ENCODE results near the gene MAPK1. TPM values are rescaled to one million over a fixed set of nuclear protein-coding genes. Genes with fewer than 3 reads are reported as not detected.
A peak's percentile ranks its signal among the peaks of the same experiment; 100 is the strongest.
"Not testable (repeated sequence)": the region's sequence is repeated elsewhere in the genome, so short reads cannot be mapped to it uniquely, and the experiment has no call there.

MAPK1 gene
- total RNA-seq, 1 donor from 2014 or later, result 38.6 TPM

GRCh38 chr22:21796231-21796630 lies 71.2 kb downstream of the MAPK1 start:
- Histone ChIP-seq H3K36me3 (ENCODE audit: control insufficient read depth in 3 of 3, insufficient read depth in 3 of 3, low read length in 3 of 3) (peaks cover 10 to 27% (median 22%) of the 10 kb centered on the region in 3 donors), H3K27me3 (ENCODE audit: control insufficient read depth in 3 of 3, insufficient read depth in 3 of 3, low read length in 3 of 3) (no peaks in the 10 kb centered on the region), H3K4me3 (ENCODE audit: low read length in 3 of 3) (no peak overlapping the region), H3K9me3 (ENCODE audit: control insufficient read depth in 3 of 3, low read length in 3 of 3) (no peaks in the 10 kb centered on the region), H3K4me1 (ENCODE audit: control insufficient read depth in 3 of 3, insufficient read depth in 3 of 3, low read length in 3 of 3) (peaks cover 17 to 25% (median 19%) of the 10 kb centered on the region in 3 donors), H3K27ac (ENCODE audit: low read depth, low read length) (peak overlapping the region; percentile 39), H3K9ac (ENCODE audit: low read depth in 1 of 3, low read length in 3 of 3) (no peak overlapping the region)

DNA sequence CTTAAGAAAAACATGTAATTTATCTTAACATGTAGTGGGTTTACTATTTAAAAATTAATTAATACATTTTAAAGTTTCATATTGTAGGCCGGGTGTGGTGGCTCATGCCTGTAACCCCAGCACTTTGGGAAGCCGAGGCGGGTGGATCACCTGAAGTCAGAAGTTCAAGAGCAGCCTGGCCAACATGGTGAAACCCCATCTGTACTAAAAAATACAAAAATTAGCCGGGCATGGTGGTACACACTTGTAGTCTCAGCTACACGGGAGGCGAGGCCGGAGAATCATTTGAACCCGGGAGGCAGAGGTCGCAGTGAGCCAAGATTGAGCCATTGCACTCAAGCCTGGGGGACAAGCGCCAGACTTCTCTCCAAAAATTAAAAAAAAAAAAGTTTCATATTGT lies 73.7 kb downstream of the MAPK1 start:
- H3K4me1 ChIP-seq (ENCODE audit: control insufficient read depth in 3 of 3, insufficient read depth in 3 of 3, low read length in 3 of 3), result peaks cover 17 to 25% (median 19%) of the 10 kb centered on the region in 3 donors
- not testable (repeated sequence) for H3K27me3 ChIP-seq (ENCODE audit: control insufficient read depth in 3 of 3, insufficient read depth in 3 of 3, low read length in 3 of 3); H3K4me3 ChIP-seq (ENCODE audit: low read length in 3 of 3); H3K9ac ChIP-seq (ENCODE audit: low read depth in 1 of 3, low read length in 3 of 3); H3K27ac ChIP-seq (ENCODE audit: low read depth, low read length); H3K9me3 ChIP-seq (ENCODE audit: control insufficient read depth in 3 of 3, low read length in 3 of 3)
- H3K36me3 ChIP-seq (ENCODE audit: control insufficient read depth in 3 of 3, insufficient read depth in 3 of 3, low read length in 3 of 3), result peaks cover 5 to 19% (median 13%) of the 10 kb centered on the region in 3 donors

- H3K27me3 ChIP-seq (ENCODE audit: control insufficient read depth in 3 of 3, insufficient read depth in 3 of 3, low read length in 3 of 3), result no peaks in the 10 kb centered on the region
- peaks cover 7 to 14% (median 9%) of the 10 kb centered on the region in 3 donors for H3K4me1 ChIP-seq (ENCODE audit: control insufficient read depth in 3 of 3, insufficient read depth in 3 of 3, low read length in 3 of 3)
- no peaks in the 10 kb centered on the region for H3K9me3 ChIP-seq (ENCODE audit: control insufficient read depth in 3 of 3, low read length in 3 of 3)
- no peak overlapping the region for H3K9ac ChIP-seq (ENCODE audit: low read depth in 1 of 3, low read length in 3 of 3)
- peaks cover 5 to 16% (median 16%) of the 10 kb centered on the region in 3 donors for H3K36me3 ChIP-seq (ENCODE audit: control insufficient read depth in 3 of 3, insufficient read depth in 3 of 3, low read length in 3 of 3)
- no peak overlapping the region for H3K27ac ChIP-seq (ENCODE audit: low read depth, low read length)
- H3K4me3 ChIP-seq (ENCODE audit: low read length in 3 of 3), result no peak overlapping the region
These were observed 75.5 kb downstream of the MAPK1 start for GRCh38 chr22:21791635-21792625.

GRCh38 chr22:21790849-21791610 lies 76.4 kb downstream of the MAPK1 start:
- not testable (repeated sequence) for H3K27ac ChIP-seq (ENCODE audit: low read depth, low read length); H3K4me3 ChIP-seq (ENCODE audit: low read length in 3 of 3); H3K4me1 ChIP-seq (ENCODE audit: control insufficient read depth in 3 of 3, insufficient read depth in 3 of 3, low read length in 3 of 3); H3K9ac ChIP-seq (ENCODE audit: low read depth in 1 of 3, low read length in 3 of 3); H3K9me3 ChIP-seq (ENCODE audit: control insufficient read depth in 3 of 3, low read length in 3 of 3); H3K27me3 ChIP-seq (ENCODE audit: control insufficient read depth in 3 of 3, insufficient read depth in 3 of 3, low read length in 3 of 3)
- peaks cover 7 to 21% (median 18%) of the 10 kb centered on the region in 3 donors for H3K36me3 ChIP-seq (ENCODE audit: control insufficient read depth in 3 of 3, insufficient read depth in 3 of 3, low read length in 3 of 3)

GRCh38 chr22:21790359-21790758 lies 77.1 kb downstream of the MAPK1 start:
- peaks cover 7 to 23% (median 18%) of the 10 kb centered on the region in 3 donors for H3K36me3 ChIP-seq (ENCODE audit: control insufficient read depth in 3 of 3, insufficient read depth in 3 of 3, low read length in 3 of 3)

DNA sequence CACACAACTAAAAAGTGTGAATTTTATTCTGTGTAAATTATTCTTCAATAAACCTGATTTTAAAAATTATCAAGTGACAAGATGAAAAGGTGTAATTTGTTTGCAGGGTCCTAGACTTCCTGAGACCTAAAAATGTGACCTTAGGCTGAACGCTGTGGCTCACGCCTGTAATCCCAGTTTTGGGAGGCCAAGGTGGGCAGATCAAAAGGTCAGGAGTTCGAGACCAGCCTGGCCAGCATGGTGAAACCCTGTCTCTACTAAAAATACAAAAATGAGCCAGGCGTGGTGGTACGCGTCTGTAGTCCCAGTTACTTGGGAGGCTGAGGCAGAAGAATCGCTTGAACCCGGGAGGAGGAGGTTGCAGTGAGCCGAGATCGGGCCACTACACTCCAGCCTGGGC lies 79.9 kb downstream of the MAPK1 start:
- H3K4me3 ChIP-seq (ENCODE audit: low read length in 3 of 3); H3K9me3 ChIP-seq (ENCODE audit: control insufficient read depth in 3 of 3, low read length in 3 of 3); H3K4me1 ChIP-seq (ENCODE audit: control insufficient read depth in 3 of 3, insufficient read depth in 3 of 3, low read length in 3 of 3); H3K27ac ChIP-seq (ENCODE audit: low read depth, low read length); H3K9ac ChIP-seq (ENCODE audit: low read depth in 1 of 3, low read length in 3 of 3); H3K27me3 ChIP-seq (ENCODE audit: control insufficient read depth in 3 of 3, insufficient read depth in 3 of 3, low read length in 3 of 3): not testable (repeated sequence)
- H3K36me3 ChIP-seq (ENCODE audit: control insufficient read depth in 3 of 3, insufficient read depth in 3 of 3, low read length in 3 of 3), result peaks cover 8 to 28% (median 23%) of the 10 kb centered on the region in 3 donors

More at GRCh38 chr22:21790359-21790758, 77.1 kb downstream of the MAPK1 start:
- Histone ChIP-seq H3K27me3 (ENCODE audit: control insufficient read depth in 3 of 3, insufficient read depth in 3 of 3, low read length in 3 of 3) (no peaks in the 10 kb centered on the region), H3K9me3 (ENCODE audit: control insufficient read depth in 3 of 3, low read length in 3 of 3) (no peaks in the 10 kb centered on the region), H3K4me1 (ENCODE audit: control insufficient read depth in 3 of 3, insufficient read depth in 3 of 3, low read length in 3 of 3) (peaks cover 3 to 6% (median 5%) of the 10 kb centered on the region in 3 donors), H3K4me3 (ENCODE audit: low read length in 3 of 3) (no peak overlapping the region), H3K27ac (ENCODE audit: low read depth, low read length) (no peak overlapping the region), H3K9ac (ENCODE audit: low read depth in 1 of 3, low read length in 3 of 3) (no peak overlapping the region)

DNA sequence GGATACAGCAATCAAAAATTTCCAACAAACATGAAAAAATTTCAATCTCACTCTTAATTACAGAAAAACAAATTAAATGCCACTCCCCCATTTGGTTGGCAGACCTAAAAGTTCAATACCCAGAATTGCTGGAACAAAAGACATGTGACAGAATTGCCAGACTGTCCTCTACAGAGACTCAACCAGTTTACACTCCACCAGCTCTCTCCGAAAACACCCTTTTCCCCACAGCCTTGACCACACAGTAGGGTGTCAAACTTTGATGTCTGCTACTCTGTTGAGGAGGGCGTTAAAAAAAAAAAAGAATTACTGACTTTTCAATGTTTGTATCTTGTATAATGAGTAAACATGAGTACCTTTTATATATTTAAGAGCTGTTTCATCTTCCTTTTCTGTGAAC lies 87.2 kb downstream of the MAPK1 start:
- peaks cover 0 to 2% (median 0%) of the 10 kb centered on the region in 3 donors for H3K4me1 ChIP-seq (ENCODE audit: control insufficient read depth in 3 of 3, insufficient read depth in 3 of 3, low read length in 3 of 3)
- peaks cover 11 to 20% (median 16%) of the 10 kb centered on the region in 3 donors for H3K36me3 ChIP-seq (ENCODE audit: control insufficient read depth in 3 of 3, insufficient read depth in 3 of 3, low read length in 3 of 3)
- no peak overlapping the region for H3K9ac ChIP-seq (ENCODE audit: low read depth in 1 of 3, low read length in 3 of 3)

GRCh38 chr22:21779444-21779843 lies 88.0 kb downstream of the MAPK1 start:
- peaks cover 0 to 6% (median 3%) of the 10 kb centered on the region in 3 donors for H3K4me1 ChIP-seq (ENCODE audit: control insufficient read depth in 3 of 3, insufficient read depth in 3 of 3, low read length in 3 of 3)
- no peak overlapping the region for H3K4me3 ChIP-seq (ENCODE audit: low read length in 3 of 3)
- no peak overlapping the region for H3K9ac ChIP-seq (ENCODE audit: low read depth in 1 of 3, low read length in 3 of 3)
- no peaks in the 10 kb centered on the region for H3K27me3 ChIP-seq (ENCODE audit: control insufficient read depth in 3 of 3, insufficient read depth in 3 of 3, low read length in 3 of 3)
- H3K9me3 ChIP-seq (ENCODE audit: control insufficient read depth in 3 of 3, low read length in 3 of 3), result no peaks in the 10 kb centered on the region
- peaks cover 10 to 15% (median 11%) of the 10 kb centered on the region in 3 donors for H3K36me3 ChIP-seq (ENCODE audit: control insufficient read depth in 3 of 3, insufficient read depth in 3 of 3, low read length in 3 of 3)
- H3K27ac ChIP-seq (ENCODE audit: low read depth, low read length), result no peak overlapping the region

More for the DNA sequence above, 87.2 kb downstream of the MAPK1 start:
- no peak overlapping the region for H3K27ac ChIP-seq (ENCODE audit: low read depth, low read length)
- H3K4me3 ChIP-seq (ENCODE audit: low read length in 3 of 3), result no peak overlapping the region
- H3K9me3 ChIP-seq (ENCODE audit: control insufficient read depth in 3 of 3, low read length in 3 of 3), result no peaks in the 10 kb centered on the region
- H3K27me3 ChIP-seq (ENCODE audit: control insufficient read depth in 3 of 3, insufficient read depth in 3 of 3, low read length in 3 of 3), result no peaks in the 10 kb centered on the region

GRCh38 chr22:21778705-21779363 lies 88.6 kb downstream of the MAPK1 start:
- no peaks in the 10 kb centered on the region for H3K27me3 ChIP-seq (ENCODE audit: control insufficient read depth in 3 of 3, insufficient read depth in 3 of 3, low read length in 3 of 3)
- H3K9me3 ChIP-seq (ENCODE audit: control insufficient read depth in 3 of 3, low read length in 3 of 3), result no peaks in the 10 kb centered on the region

More at GRCh38 chr22:21778705-21779363, 88.6 kb downstream of the MAPK1 start:
- Histone ChIP-seq H3K4me1 (ENCODE audit: control insufficient read depth in 3 of 3, insufficient read depth in 3 of 3, low read length in 3 of 3) (peaks cover 0 to 6% (median 3%) of the 10 kb centered on the region in 3 donors), H3K9ac (ENCODE audit: low read depth in 1 of 3, low read length in 3 of 3) (peak overlapping the region in 1 of 3 donors; percentile 10), H3K27ac (ENCODE audit: low read depth, low read length) (no peak overlapping the region), H3K4me3 (ENCODE audit: low read length in 3 of 3) (no peak overlapping the region), H3K36me3 (ENCODE audit: control insufficient read depth in 3 of 3, insufficient read depth in 3 of 3, low read length in 3 of 3) (peaks cover 10 to 15% (median 11%) of the 10 kb centered on the region in 3 donors)
